Immature natural killer cell (primary cell): ENCODE results near the gene CP. TPM values are rescaled to one million over a fixed set of nuclear protein-coding genes. Genes with fewer than 3 reads are reported as not detected.
A peak's percentile ranks its signal among the peaks of the same experiment; 100 is the strongest.

Source experiments
- DNase-seq, 3 donors: peaks; one replicate each; pipeline ENCODE4 v3.0.0; 2022; ENCODE audit warnings: mixed read lengths in 1 of 3
- H3K27ac Mint-ChIP-seq, 6 donors: one replicate each; pipeline ENCODE4 v1.8.0; 2020; ENCODE audit warnings: mixed read lengths in 6 of 6, mild to moderate bottlenecking in 5 of 6, inconsistent platforms in 4 of 6, moderate library complexity in 3 of 6
- H3K27me3 Mint-ChIP-seq, 3 donors: one replicate each; pipeline ENCODE4 v1.8.0; 2020 to 2021; ENCODE audit warnings: low read depth in 3 of 3, mild to moderate bottlenecking in 3 of 3, mixed read lengths in 3 of 3, moderate library complexity in 3 of 3, inconsistent platforms in 1 of 3
- H3K36me3 Mint-ChIP-seq, 3 donors: one replicate each; pipeline ENCODE4 v1.8.0; 2020; ENCODE audit warnings: mixed read lengths in 3 of 3, inconsistent platforms in 2 of 3, mild to moderate bottlenecking in 2 of 3
- H3K4me1 Mint-ChIP-seq, 2 donors: one replicate each; pipeline ENCODE4 v1.8.0; 2020; ENCODE audit warnings: inconsistent platforms in 2 of 2, mild to moderate bottlenecking in 2 of 2, mixed read lengths in 2 of 2, moderate library complexity in 1 of 2
- H3K4me3 Mint-ChIP-seq, 5 donors: one replicate each; pipeline ENCODE4 v1.8.0; 2020; ENCODE audit warnings: mild to moderate bottlenecking in 5 of 5, mixed read lengths in 5 of 5, inconsistent platforms in 3 of 5, moderate library complexity in 3 of 5
- H3K9me3 Mint-ChIP-seq, 6 donors: one replicate each; pipeline ENCODE4 v1.8.0; 2020; ENCODE audit warnings: mild to moderate bottlenecking in 6 of 6, mixed read lengths in 6 of 6, inconsistent platforms in 4 of 6, moderate library complexity in 3 of 6
- polyA plus RNA-seq, 3 donors: library from polyadenylated mRNA; unstranded; fragments of 300-500 nt; fragmentation: Illumina TruSeq; gene quantifications; one replicate each; pipeline ENCODE4 v1.2.3, GENCODE V29; 2021

The CP gene
- polyA plus RNA-seq, 3 donors from 2014 or later: 0.77 TPM; not detected in 2

- Mint-ChIP-seq H3K27me3 (peaks cover 2 to 4% (median 2%) of the 10 kb centered on the region in 3 donors), H3K4me3 (peak overlapping the region; percentile 18 to 62 (median 51)), H3K4me1 (peaks cover 23 to 24% of the 10 kb centered on the region in 2 donors), H3K36me3 (peaks cover 15 to 44% (median 33%) of the 10 kb centered on the region in 3 donors), H3K27ac (peak overlapping the region in 5 of 6 donors; percentile 4 to 69 (median 64)), H3K9me3 (no peaks in the 10 kb centered on the region)
- DNase-seq: peak; percentile 56 to 58 (median 57)
Observed at GRCh38 chr3:149152420-149152819, 69.2 kb downstream of the CP start.

GRCh38 chr3:149151843-149152242, 69.8 kb downstream of the CP start:
- H3K27me3 Mint-ChIP-seq: peaks cover 2 to 3% (median 2%) of the 10 kb centered on the region in 3 donors
- DNase-seq: no peak
- peaks cover 15 to 40% (median 30%) of the 10 kb centered on the region in 3 donors for H3K36me3 Mint-ChIP-seq
- peak overlapping the region in 5 of 6 donors; percentile 46 to 71 (median 64) for H3K27ac Mint-ChIP-seq
- peaks cover 22 to 24% of the 10 kb centered on the region in 2 donors for H3K4me1 Mint-ChIP-seq
- no peaks in the 10 kb centered on the region for H3K9me3 Mint-ChIP-seq
- peak overlapping the region in 4 of 5 donors; percentile 26 to 62 (median 54) for H3K4me3 Mint-ChIP-seq

- H3K4me3 Mint-ChIP-seq: no peak overlapping the region
- peaks cover 11 to 31% (median 25%) of the 10 kb centered on the region in 3 donors for H3K36me3 Mint-ChIP-seq
- no peak for DNase-seq
- no peaks in the 10 kb centered on the region for H3K9me3 Mint-ChIP-seq
- peaks cover 22 to 24% of the 10 kb centered on the region in 2 donors for H3K4me1 Mint-ChIP-seq
- peaks cover 2 to 3% (median 2%) of the 10 kb centered on the region in 3 donors for H3K27me3 Mint-ChIP-seq
- H3K27ac Mint-ChIP-seq: no peak overlapping the region
Observed at GRCh38 chr3:149150436-149150835, 71.2 kb downstream of the CP start.

GRCh38 chr3:149145974-149146373, 75.7 kb downstream of the CP start:
- H3K36me3 Mint-ChIP-seq: peaks cover 16 to 28% (median 18%) of the 10 kb centered on the region in 3 donors
- H3K9me3 Mint-ChIP-seq: no peaks in the 10 kb centered on the region
- peaks cover 5 to 7% of the 10 kb centered on the region in 2 donors for H3K4me1 Mint-ChIP-seq
- H3K4me3 Mint-ChIP-seq: no peak overlapping the region
- peaks cover 0 to 2% (median 2%) of the 10 kb centered on the region in 3 donors for H3K27me3 Mint-ChIP-seq
- DNase-seq: peak in 1 of 3 donors; percentile 28
- no peak overlapping the region for H3K27ac Mint-ChIP-seq

GRCh38 chr3:149145356-149145755, 76.3 kb downstream of the CP start:
- peaks cover 16 to 25% (median 16%) of the 10 kb centered on the region in 3 donors for H3K36me3 Mint-ChIP-seq
- no peaks in the 10 kb centered on the region for H3K9me3 Mint-ChIP-seq
- H3K27ac Mint-ChIP-seq: peak overlapping the region in 1 of 6 donors; percentile 79
- H3K4me1 Mint-ChIP-seq: peaks cover 3 to 11% of the 10 kb centered on the region in 2 donors
- H3K4me3 Mint-ChIP-seq: no peak overlapping the region
- DNase-seq: peak in 2 of 3 donors; percentile 10 to 17
- peaks cover 0 to 2% (median 2%) of the 10 kb centered on the region in 3 donors for H3K27me3 Mint-ChIP-seq

- peaks cover 10 to 37% of the 10 kb centered on the region in 2 donors for H3K4me1 Mint-ChIP-seq
- H3K27me3 Mint-ChIP-seq: no peaks in the 10 kb centered on the region
- peaks cover 0 to 1% (median 0%) of the 10 kb centered on the region in 6 donors for H3K9me3 Mint-ChIP-seq
- no peak overlapping the region for H3K27ac Mint-ChIP-seq
- H3K36me3 Mint-ChIP-seq: peaks cover 9 to 16% (median 9%) of the 10 kb centered on the region in 3 donors
- H3K4me3 Mint-ChIP-seq: no peak overlapping the region
- DNase-seq: no peak
Observed at GRCh38 chr3:149142682-149143081, 78.9 kb downstream of the CP start.

- Mint-ChIP-seq H3K4me3 (no peak overlapping the region), H3K4me1 (peaks cover 51 to 90% of the 10 kb centered on the region in 2 donors), H3K27ac (no peak overlapping the region), H3K27me3 (peaks cover 2 to 9% (median 7%) of the 10 kb centered on the region in 3 donors), H3K36me3 (peaks cover 0 to 6% (median 0%) of the 10 kb centered on the region in 3 donors), H3K9me3 (peaks cover 0 to 1% (median 0%) of the 10 kb centered on the region in 6 donors)
- no peak for DNase-seq
Observed at GRCh38 chr3:149134575-149134974, 87.1 kb downstream of the CP start.

- peak overlapping the region; percentile 92 to 99 (median 97) for H3K4me3 Mint-ChIP-seq
- peaks cover 4 to 12% (median 11%) of the 10 kb centered on the region in 3 donors for H3K27me3 Mint-ChIP-seq
- peak overlapping the region; percentile 65 to 99 (median 97) for H3K27ac Mint-ChIP-seq
- H3K9me3 Mint-ChIP-seq: no peaks in the 10 kb centered on the region
- peaks cover 0 to 4% (median 0%) of the 10 kb centered on the region in 3 donors for H3K36me3 Mint-ChIP-seq
- H3K4me1 Mint-ChIP-seq: peaks cover 52 to 76% of the 10 kb centered on the region in 2 donors
- no peak for DNase-seq
Observed at GRCh38 chr3:149131589-149131988, 90.0 kb downstream of the CP start.

GRCh38 chr3:149129326-149130205, 92.1 kb downstream of the CP start, which contains the start of gene HPS3:
Gene HPS3 (plus strand): TSS chr3:149129638. CDS start chr3:149129724, 86 bp downstream.
- peak; percentile 88 to 89 (median 88) for DNase-seq
- Mint-ChIP-seq H3K4me3 (peak within 1 kb of the TSS; percentile 92 to 99 (median 97)), H3K9me3 (no peaks in the 10 kb centered on the region), H3K36me3 (peaks cover 0 to 4% (median 3%) of the 10 kb centered on the region in 3 donors), H3K4me1 (peaks cover 47 to 55% of the 10 kb centered on the region in 2 donors), H3K27ac (peak within 1 kb of the TSS; percentile 94 to 99 (median 97)), H3K27me3 (peaks cover 4 to 13% (median 12%) of the 10 kb centered on the region in 3 donors)

- peaks cover 4 to 13% (median 12%) of the 10 kb centered on the region in 3 donors for H3K27me3 Mint-ChIP-seq
- no peaks in the 10 kb centered on the region for H3K9me3 Mint-ChIP-seq
- H3K36me3 Mint-ChIP-seq: peaks cover 0 to 4% (median 3%) of the 10 kb centered on the region in 3 donors
- peak overlapping the region; percentile 92 to 99 (median 97) for H3K4me3 Mint-ChIP-seq
- peaks cover 42 to 48% of the 10 kb centered on the region in 2 donors for H3K4me1 Mint-ChIP-seq
- H3K27ac Mint-ChIP-seq: peak overlapping the region; percentile 88 to 98 (median 94)
- no peak for DNase-seq
Observed at GRCh38 chr3:149128821-149129220, 92.8 kb downstream of the CP start.

- Mint-ChIP-seq H3K27me3 (peaks cover 0 to 1% (median 0%) of the 10 kb centered on the region in 3 donors), H3K4me1 (peaks cover 1 to 7% of the 10 kb centered on the region in 2 donors), H3K36me3 (peaks cover 0 to 3% (median 0%) of the 10 kb centered on the region in 3 donors), H3K4me3 (no peak overlapping the region), H3K9me3 (no peaks in the 10 kb centered on the region), H3K27ac (no peak overlapping the region)
- DNase-seq: no peak
Observed at GRCh38 chr3:149122721-149123578, 98.7 kb downstream of the CP start.
